Pancreas (tissue), 10 donors: Measurements from ENCODE around the gene DCTN2. TPM values are rescaled to one million over a fixed set of nuclear protein-coding genes. Genes with fewer than 3 reads are reported as not detected.
"Not testable (repeated sequence)": the region's sequence is repeated elsewhere in the genome, so short reads cannot be mapped to it uniquely, and the experiment has no call there.

Experiments
- ATAC-seq, 4 donors: fragments of 200-7000 bp; cut with Tn5 transposase; one replicate each; pipeline versions ENCODE4 v1.8.0 to v1.9.1; 2020; ENCODE audit warnings: mild to moderate bottlenecking in 4 of 4, moderate library complexity in 4 of 4
- DNase-seq, 6 donors: peaks; one replicate each; pipeline ENCODE4 v3.0.0-alpha.2; 2020
- FAIRE-seq: peaks from 2 replicates; lab custom pipeline; 2012; peaks lifted over from hg19 to GRCh38; lab: Jason Lieb, UNC
- H3K27ac ChIP-seq, 4 donors: fragments of 200-600 bp; sonication (generic); 1 replicate in 3 of 4; 2 replicates in 1 of 4; pipeline versions ENCODE4 v1.5.0 to v1.8.0; 2020
- H3K27me3 ChIP-seq, 4 donors: fragments of 200-600 bp; one replicate each; pipeline ENCODE4 v1.8.0; 2021
- H3K36me3 ChIP-seq, 3 donors: fragments of 200-600 bp; sonication (generic) in 1 of 3; one replicate each; pipeline versions ENCODE4 v1.5.0 to v1.8.0; 2020 to 2021
- H3K4me1 ChIP-seq, 3 donors: fragments of 200-600 bp; one replicate each; pipeline ENCODE4 v1.8.0; 2021
- H3K4me3 ChIP-seq, 4 donors: fragments of 200-600 bp; sonication (generic) in 2 of 4; one replicate each; pipeline versions ENCODE4 v1.5.0 to v1.8.0; 2020 to 2021
- H3K9me3 ChIP-seq, 4 donors: fragments of 200-600 bp; one replicate each; pipeline ENCODE4 v1.8.0; 2021
- WGBS, 2 donors: extraction: QIAGEN DNeasy Blood & Tissue Kit; methylation state at CpG; one replicate each; pipeline ENCODE4 v1.1.7; 2013; 5-methylcytosine and 5-hydroxymethylcytosine counted together
- intact Hi-C, 3 donors: fragments of 100-400 bp; cut with DNase I; formaldehyde crosslinking; loops; one replicate each; pipeline versions ENCODE4 v1.11.1 to v1.14.2; 2022
- polyA plus RNA-seq, 2 donors: library from polyadenylated mRNA; stranded (reverse); fragments of 200-250 nt; gene quantifications; one replicate each; pipeline ENCODE4 v1.2.3, GENCODE V29; 2013
- total RNA-seq, 6 donors: library from RNA; stranded (reverse); fragmentation: NEBNext Ultra II Directional in 4 of 6; extraction: Animal tissue kit (Norgen Biotek cat#: 25700) in 4 of 6; gene quantifications; one replicate each; pipeline versions ENCODE4 v1.2.1 to v1.2.4, GENCODE V29; 2021 to 2023
- TF ChIP-seq, protein P1 (sequence below), 4 donors: fragments of 200-600 bp; sonication (generic) in 3 of 4; IDR thresholded peaks; one replicate each; pipeline versions ENCODE4 v1.5.0 to v1.8.0; 2021; ENCODE audit warnings: antibody characterized with exemption in 4 of 4
- donor health status: healthy with polysubstance abuse.
- donor health status: DM: no; HTN: no; CAD: no; lungs with moderate emphysema.
- donor health status: DM: no; HTN: no; CAD: no.
- donor health status: control.
- donor health status: control.
- donor health status: Bipolar disorder and iron deficiency.
- donor health status: DM: yes; HTN: yes; CAD: no.
- donor health status: DM: no; HTN: no; CAD: no.
- donor health status: DM: no; HTN: no; CAD: no.
- donor health status: DM: yes; HTN: yes; CAD: no.

DCTN2 gene
- total and polyA plus RNA-seq, 8 donors = 54.9 to 117 (median 64.4) TPM

DNA sequence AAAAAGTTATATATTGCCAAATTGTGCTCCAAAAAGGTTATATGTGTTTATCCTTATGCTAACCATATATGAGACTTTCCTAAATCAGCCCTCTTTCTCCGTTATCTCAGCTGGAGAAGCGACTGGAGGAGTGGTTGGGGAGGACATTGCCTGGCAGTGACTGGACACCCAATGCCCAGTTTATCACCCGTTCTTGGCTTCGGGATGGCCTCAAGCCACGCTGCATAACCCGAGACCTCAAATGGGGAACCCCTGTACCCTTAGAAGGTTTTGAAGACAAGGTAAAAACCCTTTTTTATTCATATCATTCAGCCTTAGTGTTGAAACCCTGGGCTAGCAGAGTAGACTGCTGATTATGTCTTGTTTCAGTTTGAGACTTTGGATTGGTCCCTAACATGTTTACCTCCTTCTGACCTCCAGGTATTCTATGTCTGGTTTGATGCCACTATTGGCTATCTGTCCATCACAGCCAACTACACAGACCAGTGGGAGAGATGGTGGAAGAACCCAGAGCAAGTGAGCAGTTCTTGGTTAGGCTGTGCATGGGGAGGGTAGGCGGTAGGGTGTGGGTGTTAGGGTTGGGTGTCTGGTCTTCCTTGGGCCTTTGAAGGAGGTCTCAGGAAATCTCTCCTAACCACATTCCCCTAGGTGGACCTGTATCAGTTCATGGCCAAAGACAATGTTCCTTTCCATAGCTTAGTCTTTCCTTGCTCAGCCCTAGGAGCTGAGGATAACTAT lies 35.2 kb downstream of the DCTN2 start:
- DNase-seq (no peak), ATAC-seq (no peak), FAIRE-seq (no peak)
- no peaks in the 10 kb centered on the region for H3K27me3 ChIP-seq
- H3K4me3 ChIP-seq = no peak overlapping the region
- H3K9me3 ChIP-seq = no peaks in the 10 kb centered on the region
- intact Hi-C loops = no loop called here
- no peak overlapping the region for H3K27ac ChIP-seq
- peaks cover 0 to 14% (median 5%) of the 10 kb centered on the region in 3 donors for H3K4me1 ChIP-seq
- peaks cover 0 to 53% (median 20%) of the 10 kb centered on the region in 3 donors for H3K36me3 ChIP-seq
- 91 to 92% methylated on average over 7 of the region's 7 CpGs for WGBS, 2 donors
- TF ChIP-seq, protein P1, sequence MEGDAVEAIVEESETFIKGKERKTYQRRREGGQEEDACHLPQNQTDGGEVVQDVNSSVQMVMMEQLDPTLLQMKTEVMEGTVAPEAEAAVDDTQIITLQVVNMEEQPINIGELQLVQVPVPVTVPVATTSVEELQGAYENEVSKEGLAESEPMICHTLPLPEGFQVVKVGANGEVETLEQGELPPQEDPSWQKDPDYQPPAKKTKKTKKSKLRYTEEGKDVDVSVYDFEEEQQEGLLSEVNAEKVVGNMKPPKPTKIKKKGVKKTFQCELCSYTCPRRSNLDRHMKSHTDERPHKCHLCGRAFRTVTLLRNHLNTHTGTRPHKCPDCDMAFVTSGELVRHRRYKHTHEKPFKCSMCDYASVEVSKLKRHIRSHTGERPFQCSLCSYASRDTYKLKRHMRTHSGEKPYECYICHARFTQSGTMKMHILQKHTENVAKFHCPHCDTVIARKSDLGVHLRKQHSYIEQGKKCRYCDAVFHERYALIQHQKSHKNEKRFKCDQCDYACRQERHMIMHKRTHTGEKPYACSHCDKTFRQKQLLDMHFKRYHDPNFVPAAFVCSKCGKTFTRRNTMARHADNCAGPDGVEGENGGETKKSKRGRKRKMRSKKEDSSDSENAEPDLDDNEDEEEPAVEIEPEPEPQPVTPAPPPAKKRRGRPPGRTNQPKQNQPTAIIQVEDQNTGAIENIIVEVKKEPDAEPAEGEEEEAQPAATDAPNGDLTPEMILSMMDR (IDR thresholded peaks at IDR 0.05) = no peak

DNA sequence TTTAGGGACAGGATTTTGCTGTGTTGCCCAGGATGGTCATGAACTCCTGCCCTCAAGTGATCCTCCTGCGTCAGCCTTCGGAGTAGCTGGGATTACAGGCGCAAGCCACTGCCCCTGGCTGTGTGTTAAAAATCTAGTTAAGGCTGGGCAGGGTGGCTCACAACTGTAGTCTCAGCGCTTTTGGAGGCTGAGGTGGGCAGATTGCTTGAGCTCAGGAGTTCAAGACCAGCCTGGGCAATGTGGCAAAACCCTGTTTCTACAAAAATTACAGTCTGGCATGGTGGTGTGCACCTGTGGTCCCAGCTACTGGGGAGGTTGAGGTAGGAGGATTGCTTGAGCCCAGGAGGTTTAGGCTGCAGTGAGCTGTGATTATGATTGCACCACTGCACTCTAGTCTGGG lies 35.8 kb downstream of the DCTN2 start:
- no peak for ATAC-seq
- Histone ChIP-seq H3K9me3 (no peaks in the 10 kb centered on the region), H3K27me3 (no peaks in the 10 kb centered on the region), H3K36me3 (peaks cover 0 to 51% (median 17%) of the 10 kb centered on the region in 3 donors), H3K4me1 (peaks cover 0 to 10% (median 5%) of the 10 kb centered on the region in 3 donors), H3K4me3 (no peak overlapping the region), H3K27ac (no peak overlapping the region)
- 97 to 98% methylated on average over 4 of the region's 4 CpGs for WGBS, 2 donors
- intact Hi-C loops = no loop called here
- TF ChIP-seq, protein P1 (IDR thresholded peaks at IDR 0.05) = no peak
- no peak for DNase-seq
- FAIRE-seq = no peak

DNA sequence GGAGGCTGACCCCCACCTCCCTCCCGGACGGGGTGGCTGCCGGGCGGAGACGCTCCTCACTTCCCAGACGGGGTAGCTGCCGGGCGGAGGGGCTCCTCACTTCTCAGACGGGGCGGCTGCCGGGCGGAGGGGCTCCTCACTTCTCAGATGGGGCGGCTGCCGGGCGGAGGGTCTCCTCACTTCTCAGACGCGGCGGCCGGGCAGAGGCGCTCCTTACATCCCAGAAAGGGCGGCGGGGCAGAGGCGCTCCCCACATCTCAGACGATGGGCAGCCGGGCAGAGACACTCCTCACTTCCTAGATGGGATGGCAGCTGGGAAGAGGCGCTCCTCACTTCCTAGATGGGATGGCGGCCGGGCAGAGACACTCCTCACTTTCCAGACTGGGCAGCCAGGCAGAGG lies 39.2 kb downstream of the DCTN2 start:
- H3K9me3 ChIP-seq, H3K4me1 ChIP-seq, H3K27me3 ChIP-seq, intact Hi-C loops, H3K4me3 ChIP-seq, FAIRE-seq, H3K27ac ChIP-seq, ATAC-seq: not testable (repeated sequence)
- 96 to 98% methylated on average over 11 to 20 of the region's 28 CpGs for WGBS, 2 donors
- peaks cover 0 to 64% (median 17%) of the 10 kb centered on the region in 3 donors for H3K36me3 ChIP-seq
- peak in 1 of 6 donors; percentile 16 for DNase-seq

DNA sequence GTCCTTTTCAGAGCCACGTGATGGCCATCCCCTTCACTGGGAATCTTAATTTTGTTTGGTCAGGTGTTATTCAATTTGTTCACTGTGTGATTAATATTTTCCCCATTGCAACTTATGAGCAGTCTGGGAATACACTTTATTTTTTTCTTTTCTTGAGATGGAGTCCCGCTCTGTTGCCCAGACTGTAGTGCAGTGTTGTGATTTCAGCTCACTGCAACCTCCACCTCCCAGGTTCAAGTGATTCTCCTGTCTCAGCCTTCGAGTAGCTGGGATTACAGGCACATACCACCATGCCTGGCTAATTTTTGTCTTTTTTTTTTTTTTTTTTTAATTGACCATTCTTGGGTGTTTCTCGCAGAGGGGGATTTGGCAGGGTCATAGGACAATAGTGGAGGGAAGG lies 40.5 kb downstream of the DCTN2 start:
- H3K9me3 ChIP-seq, intact Hi-C loops, ATAC-seq, H3K4me1 ChIP-seq, FAIRE-seq, DNase-seq, H3K27me3 ChIP-seq, H3K4me3 ChIP-seq, H3K27ac ChIP-seq: not testable (repeated sequence)
- peaks cover 0 to 53% (median 10%) of the 10 kb centered on the region in 3 donors for H3K36me3 ChIP-seq
- WGBS, 2 donors = 91 to 93% methylated on average over 4 of the region's 4 CpGs

DNA sequence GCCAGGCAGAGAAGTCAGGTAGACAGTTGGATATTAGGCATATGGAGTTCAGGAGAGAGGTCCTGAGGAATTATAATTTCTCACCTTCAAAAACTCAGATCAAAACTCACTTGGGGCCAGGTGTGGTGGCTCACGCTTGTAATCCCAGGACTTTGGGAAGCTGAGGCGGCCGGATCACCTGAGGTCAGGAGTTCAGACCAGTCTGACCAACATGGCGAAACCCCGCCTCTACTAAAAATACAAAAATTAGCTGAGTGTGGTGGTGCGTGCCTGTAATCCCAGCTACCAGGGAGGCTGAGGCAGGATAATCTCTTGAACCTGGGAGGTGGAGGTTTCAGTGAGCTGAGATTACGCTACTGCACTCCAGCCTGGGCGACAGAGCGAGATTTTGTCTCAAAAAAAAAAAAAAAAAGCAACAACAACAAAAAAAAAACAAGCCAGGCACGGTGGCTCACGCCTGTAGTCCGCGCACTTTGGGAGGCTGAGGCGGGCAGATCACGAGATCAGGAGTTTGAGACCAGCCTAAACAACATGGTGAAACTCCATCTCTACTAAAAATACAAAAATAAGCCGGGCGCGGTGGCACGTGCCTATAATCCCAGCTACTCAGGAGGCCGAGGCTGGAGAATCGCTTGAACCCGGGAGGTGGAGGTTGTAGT lies 44.6 kb downstream of the DCTN2 start:
- DNase-seq = peak in 1 of 6 donors; percentile 23
- H3K27ac ChIP-seq, H3K9me3 ChIP-seq, H3K4me3 ChIP-seq, FAIRE-seq, H3K4me1 ChIP-seq, intact Hi-C loops, H3K27me3 ChIP-seq, ATAC-seq: not testable (repeated sequence)
- peaks cover 9 to 60% (median 17%) of the 10 kb centered on the region in 3 donors for H3K36me3 ChIP-seq
- 96% methylated on average over 17 to 22 of the region's 22 CpGs for WGBS, 2 donors

DNA sequence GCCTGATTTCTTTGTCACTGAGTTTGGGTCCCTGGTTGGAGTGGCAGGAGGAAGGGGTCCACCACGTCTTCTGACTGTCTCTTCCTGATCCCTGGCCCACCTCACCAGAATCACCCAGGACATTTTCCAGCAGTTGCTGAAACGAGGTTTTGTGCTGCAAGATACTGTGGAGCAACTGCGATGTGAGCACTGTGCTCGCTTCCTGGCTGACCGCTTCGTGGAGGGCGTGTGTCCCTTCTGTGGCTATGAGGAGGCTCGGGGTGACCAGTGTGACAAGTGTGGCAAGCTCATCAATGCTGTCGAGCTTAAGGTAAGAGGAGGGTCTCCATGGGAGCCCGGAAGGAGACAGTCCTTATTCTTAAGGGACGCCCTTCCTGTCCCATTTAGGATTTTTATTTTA lies 46.8 kb downstream of the DCTN2 start:
- ATAC-seq (no peak), FAIRE-seq (no peak), DNase-seq (peak in 1 of 6 donors; percentile 26)
- Histone ChIP-seq H3K4me3 (no peak overlapping the region), H3K36me3 (peaks cover 9 to 48% (median 10%) of the 10 kb centered on the region in 3 donors), H3K9me3 (no peaks in the 10 kb centered on the region), H3K27me3 (no peaks in the 10 kb centered on the region), H3K4me1 (no peaks in the 10 kb centered on the region), H3K27ac (no peak overlapping the region)
- WGBS, 2 donors = 94 to 97% methylated on average over 11 of the region's 11 CpGs
- TF ChIP-seq, protein P1 (IDR thresholded peaks at IDR 0.05) = no peak
- intact Hi-C loops = no loop called here
